Right lobe of liver (tissue), 4 donors: ENCODE results near the gene MAML2.

Experiments
- POLR2A ChIP-seq: fragments of 450-650 bp; IDR thresholded peaks from one replicate; pipeline ENCODE4 v1.6.1; 2017; ENCODE audit warnings: antibody characterized with exemption, mild to moderate bottlenecking
- TF ChIP-seq, protein P1 (sequence below), 4 donors: fragments of 200-600 bp in 3 of 4; fragments of 450-650 bp in 1 of 4; IDR thresholded peaks; one replicate each; pipeline versions ENCODE4 v1.5.1 to v1.8.0; 2016 to 2022; ENCODE audit warnings: antibody characterized with exemption in 4 of 4, mild to moderate bottlenecking in 2 of 4
- donor health status: DM: no; HTN: no; CAD: no.
- donor health status: DM: no; HTN: no; CAD: no.
- donor health status: DM: no; HTN: yes; CAD: no.

DNA sequence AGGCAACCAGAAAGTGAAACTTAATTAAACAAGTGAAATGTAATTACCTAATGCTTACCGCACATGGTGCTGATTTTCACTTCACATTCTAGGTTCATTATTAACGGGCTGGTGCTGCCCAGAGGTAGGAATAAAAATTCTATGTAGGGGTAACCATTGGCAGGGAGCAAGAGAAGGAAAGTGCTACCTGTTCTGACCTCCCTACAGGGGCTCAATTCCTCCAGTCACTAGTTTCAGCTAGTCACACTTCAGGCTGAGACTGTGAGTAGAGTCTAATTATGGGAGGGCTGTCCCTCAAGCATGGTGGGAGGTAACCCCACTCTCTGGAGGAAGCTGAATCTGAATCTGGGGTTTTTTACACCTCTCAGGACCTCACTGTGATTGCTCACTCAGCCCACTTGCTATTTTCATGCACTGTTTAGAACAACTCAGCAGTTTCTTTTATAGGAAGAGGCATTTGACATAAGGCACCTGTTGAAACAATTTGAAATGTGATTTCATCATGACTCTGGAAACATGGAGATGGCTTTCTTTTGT is 75.4 kb downstream of the MAML2 start:
- TF ChIP-seq, protein P1, sequence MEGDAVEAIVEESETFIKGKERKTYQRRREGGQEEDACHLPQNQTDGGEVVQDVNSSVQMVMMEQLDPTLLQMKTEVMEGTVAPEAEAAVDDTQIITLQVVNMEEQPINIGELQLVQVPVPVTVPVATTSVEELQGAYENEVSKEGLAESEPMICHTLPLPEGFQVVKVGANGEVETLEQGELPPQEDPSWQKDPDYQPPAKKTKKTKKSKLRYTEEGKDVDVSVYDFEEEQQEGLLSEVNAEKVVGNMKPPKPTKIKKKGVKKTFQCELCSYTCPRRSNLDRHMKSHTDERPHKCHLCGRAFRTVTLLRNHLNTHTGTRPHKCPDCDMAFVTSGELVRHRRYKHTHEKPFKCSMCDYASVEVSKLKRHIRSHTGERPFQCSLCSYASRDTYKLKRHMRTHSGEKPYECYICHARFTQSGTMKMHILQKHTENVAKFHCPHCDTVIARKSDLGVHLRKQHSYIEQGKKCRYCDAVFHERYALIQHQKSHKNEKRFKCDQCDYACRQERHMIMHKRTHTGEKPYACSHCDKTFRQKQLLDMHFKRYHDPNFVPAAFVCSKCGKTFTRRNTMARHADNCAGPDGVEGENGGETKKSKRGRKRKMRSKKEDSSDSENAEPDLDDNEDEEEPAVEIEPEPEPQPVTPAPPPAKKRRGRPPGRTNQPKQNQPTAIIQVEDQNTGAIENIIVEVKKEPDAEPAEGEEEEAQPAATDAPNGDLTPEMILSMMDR (IDR thresholded peaks at IDR 0.05): no peak
- TF ChIP-seq POLR2A: no peak
